HG03103 (cell line): ENCODE results near the gene TRO.

Experiments used
- ATAC-seq: cut with Tn5 transposase; IDR thresholded peaks from one replicate; pipeline ENCODE4 v1.9.1; 2021; ENCODE audit warnings: low read depth; ENCODE audit not compliant: unreplicated experiment

Gene TRO, protein sequence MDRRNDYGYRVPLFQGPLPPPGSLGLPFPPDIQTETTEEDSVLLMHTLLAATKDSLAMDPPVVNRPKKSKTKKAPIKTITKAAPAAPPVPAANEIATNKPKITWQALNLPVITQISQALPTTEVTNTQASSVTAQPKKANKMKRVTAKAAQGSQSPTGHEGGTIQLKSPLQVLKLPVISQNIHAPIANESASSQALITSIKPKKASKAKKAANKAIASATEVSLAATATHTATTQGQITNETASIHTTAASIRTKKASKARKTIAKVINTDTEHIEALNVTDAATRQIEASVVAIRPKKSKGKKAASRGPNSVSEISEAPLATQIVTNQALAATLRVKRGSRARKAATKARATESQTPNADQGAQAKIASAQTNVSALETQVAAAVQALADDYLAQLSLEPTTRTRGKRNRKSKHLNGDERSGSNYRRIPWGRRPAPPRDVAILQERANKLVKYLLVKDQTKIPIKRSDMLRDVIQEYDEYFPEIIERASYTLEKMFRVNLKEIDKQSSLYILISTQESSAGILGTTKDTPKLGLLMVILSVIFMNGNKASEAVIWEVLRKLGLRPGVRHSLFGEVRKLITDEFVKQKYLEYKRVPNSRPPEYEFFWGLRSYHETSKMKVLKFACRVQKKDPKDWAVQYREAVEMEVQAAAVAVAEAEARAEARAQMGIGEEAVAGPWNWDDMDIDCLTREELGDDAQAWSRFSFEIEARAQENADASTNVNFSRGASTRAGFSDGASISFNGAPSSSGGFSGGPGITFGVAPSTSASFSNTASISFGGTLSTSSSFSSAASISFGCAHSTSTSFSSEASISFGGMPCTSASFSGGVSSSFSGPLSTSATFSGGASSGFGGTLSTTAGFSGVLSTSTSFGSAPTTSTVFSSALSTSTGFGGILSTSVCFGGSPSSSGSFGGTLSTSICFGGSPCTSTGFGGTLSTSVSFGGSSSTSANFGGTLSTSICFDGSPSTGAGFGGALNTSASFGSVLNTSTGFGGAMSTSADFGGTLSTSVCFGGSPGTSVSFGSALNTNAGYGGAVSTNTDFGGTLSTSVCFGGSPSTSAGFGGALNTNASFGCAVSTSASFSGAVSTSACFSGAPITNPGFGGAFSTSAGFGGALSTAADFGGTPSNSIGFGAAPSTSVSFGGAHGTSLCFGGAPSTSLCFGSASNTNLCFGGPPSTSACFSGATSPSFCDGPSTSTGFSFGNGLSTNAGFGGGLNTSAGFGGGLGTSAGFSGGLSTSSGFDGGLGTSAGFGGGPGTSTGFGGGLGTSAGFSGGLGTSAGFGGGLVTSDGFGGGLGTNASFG (N-terminal part only)

DNA sequence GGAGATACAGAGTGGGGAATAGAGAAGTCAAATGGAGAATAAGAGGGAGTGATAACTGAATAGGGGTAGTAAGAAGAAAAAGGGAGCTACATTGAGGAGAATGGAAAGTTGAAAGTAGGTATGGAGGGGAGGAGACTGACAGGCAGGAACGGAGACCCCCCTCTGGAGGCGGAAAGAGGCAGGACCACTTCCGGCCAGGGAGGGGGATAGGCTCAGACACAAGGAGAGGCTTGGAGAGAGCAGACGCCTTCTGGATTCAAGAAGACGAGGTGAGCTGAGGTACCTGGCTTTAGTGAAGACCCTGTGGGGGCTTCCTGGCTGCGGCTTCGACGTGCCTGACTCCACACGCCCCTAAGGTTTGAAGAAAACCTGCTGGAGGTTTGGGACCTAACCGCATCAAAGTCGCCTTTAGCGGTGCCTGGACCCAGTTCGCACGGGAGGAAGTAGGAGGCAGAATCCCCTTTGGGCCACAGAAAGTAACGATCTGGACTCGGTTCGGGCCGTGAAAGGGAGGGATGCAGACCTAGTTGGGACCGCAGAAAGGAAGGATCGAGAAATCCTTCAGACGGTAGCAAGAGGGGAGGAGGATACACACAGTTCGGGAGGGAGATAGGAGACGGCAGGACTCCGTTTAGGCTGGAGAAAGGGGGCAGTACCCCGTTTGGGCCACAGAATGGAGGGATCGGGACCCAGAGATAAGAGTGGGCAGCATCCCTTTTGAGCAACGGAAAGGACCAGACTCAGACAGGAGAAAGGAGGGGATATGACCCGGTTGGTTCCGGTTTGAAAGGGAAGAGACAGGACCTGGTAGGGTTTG lies at the start of gene TRO:
TRO (plus strand) TSS at position 215 of the 817 bp plus-strand sequence. CDS start 1,423 bp downstream, outside the sequence.
- no peak for ATAC-seq

DNA sequence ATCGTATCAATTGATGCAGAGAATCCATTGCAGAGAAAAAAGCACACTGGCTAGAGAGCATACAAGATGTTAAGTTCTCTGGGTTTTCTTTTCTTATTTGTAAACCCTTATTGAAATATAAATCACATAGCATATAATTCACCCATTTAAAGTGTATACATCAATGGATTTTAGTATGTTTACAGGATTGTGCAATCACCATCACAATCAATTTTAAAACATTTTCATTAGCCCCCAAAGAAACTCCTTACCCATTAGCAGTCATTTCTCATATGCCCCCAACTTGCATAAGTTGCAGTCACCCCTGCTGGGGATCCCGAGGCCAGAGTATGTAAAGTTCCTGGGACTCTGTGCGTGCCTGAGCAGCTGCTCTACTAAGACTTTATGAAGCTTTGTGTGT lies 34.9 kb upstream of the TRO start:
- ATAC-seq, result no peak

DNA sequence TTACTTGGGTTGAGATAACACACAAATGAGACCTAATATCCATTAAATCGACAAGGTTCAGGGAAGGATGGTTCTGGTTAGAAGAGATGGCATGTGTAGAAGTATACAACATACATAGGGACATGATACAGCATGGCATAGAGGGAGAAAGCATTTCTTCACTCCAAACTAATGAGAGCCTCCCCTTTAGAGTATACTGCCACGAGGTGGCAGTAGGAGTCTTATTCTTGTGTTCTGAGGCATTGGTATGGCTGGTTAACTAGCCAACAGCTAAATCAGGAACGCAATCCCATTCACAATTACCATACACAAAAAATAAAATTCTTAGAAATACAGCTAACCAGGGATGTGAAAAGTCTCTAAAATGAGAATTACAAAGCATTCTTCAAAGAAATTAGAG lies 29.1 kb upstream of the TRO start:
- no peak for ATAC-seq

DNA sequence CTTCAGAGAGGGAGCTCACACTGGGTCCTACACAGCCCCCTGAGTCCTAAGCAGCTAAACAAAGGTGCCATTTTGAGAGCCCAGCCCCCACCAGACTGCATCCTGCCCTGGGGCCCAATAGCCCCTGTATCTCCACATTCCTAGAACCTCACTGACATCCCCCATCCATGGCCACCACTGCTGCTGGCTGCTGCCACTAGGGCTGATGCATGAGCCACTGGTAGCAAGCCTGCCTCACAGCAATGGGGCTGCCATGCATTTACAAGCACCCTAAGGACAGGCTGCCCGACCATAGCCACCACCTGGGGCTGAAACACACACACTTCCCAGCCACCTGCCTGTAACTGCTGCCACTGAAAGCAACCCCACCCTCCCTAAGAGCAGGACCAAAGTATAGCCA lies 26.5 kb upstream of the TRO start:
- ATAC-seq, result no peak

DNA sequence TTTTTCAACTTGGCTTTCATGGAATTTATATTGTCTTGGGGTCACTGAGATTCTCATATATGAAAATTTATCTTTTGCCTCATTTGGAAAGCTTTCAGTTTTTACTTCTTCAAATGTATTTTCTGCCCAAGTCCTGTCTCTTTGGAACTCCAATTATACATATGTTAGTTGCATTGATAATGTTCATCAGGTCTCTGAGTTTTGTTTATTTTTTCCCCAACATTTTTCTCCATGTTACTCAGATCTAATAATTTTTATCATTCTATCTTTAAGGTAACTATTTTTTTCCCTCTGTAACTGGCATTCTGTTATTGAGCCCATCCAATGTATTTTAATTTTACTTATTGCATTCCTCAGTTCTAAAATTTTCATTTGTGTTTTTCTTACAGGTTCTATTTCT lies 10.7 kb upstream of the TRO start:
- ATAC-seq, result no peak

DNA sequence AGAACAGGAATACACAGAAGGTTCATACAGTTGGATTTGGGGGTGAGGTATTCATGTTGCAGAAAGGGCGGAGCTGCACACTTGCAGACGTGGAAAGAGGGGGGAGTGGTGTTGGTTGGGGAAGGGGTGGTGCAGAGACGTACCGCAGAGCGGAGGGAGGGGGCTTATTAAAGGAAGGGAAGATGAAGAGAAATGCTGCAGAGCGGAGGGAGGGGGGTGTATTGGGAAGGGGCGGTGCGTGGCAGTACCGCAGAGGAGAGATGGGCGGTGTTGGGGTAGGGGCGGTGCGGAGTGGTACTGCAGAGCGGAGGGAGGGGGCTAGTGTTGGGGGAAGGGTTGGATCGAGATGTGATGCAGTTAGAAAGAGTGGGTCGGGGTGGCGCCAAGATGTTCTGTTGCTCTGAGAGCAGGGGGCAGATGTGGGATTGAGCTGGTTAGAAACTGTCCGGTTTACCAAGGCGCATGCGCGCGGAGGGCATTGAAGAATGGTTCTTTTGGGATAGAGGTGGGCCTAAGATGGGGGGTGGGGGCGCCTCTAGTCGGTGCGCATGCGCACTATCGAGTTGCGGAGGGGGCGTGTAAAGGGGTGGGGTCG lies 900 bp downstream of the TRO start:
- no peak for ATAC-seq

DNA sequence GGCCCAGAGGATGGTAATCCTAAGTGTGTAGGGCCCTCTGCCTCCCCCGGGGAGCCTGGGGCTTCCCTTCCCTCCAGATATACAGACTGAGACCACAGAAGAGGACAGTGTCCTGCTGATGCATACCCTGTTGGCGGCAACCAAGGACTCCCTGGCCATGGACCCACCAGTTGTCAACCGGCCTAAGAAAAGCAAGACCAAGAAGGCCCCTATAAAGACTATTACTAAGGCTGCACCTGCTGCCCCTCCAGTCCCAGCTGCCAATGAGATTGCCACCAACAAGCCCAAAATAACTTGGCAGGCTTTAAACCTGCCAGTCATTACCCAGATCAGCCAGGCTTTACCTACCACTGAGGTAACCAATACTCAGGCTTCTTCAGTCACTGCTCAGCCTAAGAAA lies 1.9 kb downstream of the TRO start:
- ATAC-seq, result no peak

DNA sequence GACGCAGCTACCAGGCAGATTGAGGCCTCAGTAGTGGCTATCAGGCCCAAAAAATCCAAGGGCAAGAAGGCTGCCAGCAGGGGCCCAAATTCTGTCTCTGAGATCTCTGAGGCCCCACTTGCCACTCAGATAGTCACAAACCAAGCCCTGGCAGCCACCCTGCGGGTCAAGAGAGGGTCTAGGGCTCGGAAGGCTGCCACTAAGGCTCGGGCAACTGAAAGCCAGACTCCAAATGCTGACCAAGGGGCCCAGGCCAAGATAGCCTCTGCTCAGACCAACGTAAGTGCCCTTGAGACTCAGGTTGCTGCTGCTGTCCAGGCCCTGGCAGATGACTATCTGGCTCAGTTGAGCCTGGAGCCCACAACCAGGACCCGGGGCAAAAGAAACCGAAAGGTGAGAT lies 2.8 kb downstream of the TRO start:
- no peak for ATAC-seq

DNA sequence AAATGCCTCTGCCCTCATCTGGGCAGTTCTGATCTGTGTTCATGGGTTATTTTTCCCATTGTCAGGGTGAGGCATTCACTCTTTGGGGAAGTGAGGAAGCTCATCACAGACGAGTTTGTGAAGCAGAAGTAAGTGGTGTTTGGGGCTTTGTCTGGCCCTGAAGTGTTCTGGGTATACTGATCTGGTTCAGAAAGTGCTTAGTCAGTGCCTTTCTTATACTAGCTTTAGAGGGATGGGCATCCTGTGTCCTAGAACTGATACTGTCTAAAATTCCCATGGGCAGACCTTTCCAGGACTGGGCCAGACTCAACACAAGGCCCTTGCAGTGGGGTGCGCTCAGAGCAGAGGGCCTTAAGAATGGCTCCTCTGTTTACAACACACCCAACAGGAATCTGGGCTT lies 6.4 kb downstream of the TRO start:
- ATAC-seq, result no peak

DNA sequence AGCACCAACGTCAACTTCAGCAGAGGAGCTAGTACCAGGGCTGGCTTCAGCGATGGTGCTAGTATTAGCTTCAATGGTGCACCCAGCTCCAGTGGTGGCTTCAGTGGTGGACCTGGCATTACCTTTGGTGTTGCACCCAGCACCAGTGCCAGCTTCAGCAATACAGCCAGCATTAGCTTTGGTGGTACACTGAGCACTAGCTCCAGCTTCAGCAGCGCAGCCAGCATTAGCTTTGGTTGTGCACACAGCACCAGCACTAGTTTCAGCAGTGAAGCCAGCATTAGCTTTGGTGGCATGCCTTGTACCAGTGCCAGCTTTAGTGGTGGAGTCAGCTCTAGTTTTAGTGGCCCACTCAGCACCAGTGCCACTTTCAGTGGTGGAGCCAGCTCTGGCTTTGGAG lies 8.3 kb downstream of the TRO start:
- ATAC-seq, result no peak

DNA sequence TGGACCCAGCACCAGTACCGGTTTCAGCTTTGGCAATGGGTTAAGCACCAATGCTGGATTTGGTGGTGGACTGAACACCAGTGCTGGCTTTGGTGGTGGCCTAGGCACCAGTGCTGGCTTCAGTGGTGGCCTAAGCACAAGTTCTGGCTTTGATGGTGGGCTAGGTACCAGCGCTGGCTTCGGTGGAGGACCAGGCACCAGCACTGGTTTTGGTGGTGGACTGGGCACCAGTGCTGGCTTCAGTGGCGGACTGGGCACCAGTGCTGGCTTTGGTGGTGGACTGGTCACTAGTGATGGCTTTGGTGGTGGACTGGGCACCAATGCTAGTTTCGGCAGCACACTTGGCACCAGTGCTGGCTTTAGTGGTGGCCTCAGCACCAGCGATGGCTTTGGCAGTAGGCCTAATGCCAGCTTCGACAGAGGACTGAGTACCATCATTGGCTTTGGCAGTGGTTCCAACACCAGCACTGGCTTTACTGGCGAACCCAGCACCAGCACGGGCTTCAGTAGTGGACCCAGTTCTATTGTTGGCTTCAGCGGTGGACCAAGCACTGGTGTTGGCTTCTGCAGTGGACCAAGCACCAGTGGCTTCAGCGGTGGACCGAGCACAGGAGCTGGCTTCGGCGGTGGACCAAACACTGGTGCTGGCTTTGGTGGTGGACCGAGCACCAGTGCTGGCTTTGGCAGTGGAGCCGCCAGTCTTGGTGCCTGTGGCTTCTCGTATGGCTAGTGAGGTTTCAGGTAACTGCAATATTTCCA lies 9.8 kb downstream of the TRO start:
- no peak for ATAC-seq

DNA sequence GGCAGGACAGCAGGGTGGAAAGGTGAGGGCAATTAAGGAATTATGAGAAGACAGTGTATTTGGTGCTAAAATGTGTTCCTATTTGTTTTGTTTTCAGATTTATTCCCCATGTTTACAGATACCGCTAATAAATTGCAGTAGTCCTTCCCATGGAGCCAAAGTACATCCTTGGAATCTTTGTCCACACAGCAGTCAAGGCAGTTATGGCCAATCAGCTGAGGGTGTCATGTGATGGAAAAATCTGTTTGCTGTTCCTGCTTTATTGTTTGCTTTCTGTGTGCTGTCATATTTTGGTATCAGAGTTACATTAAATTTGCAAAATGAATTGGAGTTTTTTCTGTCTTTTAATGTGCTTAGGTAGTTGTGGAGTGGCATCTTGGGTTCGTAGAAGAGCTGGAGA lies 10.5 kb downstream of the TRO start:
- no peak for ATAC-seq

DNA sequence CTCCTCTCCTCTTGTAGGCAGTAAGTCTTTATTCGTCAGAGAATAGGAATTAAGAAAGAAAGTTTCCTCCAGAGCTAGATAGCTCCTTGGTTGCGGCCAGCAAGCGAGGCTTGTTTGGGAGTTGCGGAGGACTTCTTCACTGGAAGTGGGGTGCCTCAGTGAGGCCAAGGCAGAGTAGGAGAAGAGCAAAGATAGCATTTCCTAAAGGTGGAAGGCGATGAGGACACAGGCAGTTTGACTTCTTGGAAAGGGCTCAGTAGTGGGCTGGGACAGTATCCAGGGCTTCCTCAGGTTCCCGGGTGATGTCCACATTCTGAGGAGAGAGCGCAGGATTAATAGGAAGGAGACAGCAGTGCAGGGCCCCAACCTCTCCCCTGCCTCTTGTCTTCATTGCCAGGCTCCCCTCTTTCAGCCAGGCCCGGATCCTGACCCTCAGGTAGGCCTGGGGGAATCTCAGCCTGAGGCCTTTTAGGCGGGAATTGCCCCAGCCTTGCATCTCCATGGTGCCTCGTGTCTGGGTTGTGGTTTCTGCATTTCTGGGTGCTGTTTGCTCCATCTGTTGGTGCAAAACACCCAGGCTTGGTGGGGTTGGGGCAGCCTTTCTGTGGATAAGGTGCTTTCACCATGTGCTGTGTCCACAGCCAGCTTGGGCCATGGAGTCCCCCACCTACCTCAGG lies 12.7 kb downstream of the TRO start:
- no peak for ATAC-seq

DNA sequence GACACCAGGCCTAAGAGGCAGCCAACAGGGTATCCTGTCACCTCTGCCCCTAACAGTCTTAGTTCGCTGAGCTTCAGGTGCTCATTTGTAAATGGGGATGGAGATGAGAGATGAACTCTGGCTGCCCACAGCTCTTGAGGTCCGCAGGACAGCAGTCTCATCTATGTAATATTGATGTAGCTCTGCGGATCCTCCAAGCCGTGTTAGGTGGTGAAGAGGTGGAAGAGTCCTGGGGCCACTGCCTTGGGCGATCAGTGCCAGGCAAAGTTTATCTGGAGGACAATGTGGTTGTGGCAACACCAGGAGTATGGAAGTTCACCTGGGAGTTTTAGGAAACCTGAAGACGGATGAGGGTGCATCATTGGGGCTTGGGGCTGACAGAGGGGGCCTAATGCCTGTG lies 13.4 kb downstream of the TRO start:
- no peak for ATAC-seq

DNA sequence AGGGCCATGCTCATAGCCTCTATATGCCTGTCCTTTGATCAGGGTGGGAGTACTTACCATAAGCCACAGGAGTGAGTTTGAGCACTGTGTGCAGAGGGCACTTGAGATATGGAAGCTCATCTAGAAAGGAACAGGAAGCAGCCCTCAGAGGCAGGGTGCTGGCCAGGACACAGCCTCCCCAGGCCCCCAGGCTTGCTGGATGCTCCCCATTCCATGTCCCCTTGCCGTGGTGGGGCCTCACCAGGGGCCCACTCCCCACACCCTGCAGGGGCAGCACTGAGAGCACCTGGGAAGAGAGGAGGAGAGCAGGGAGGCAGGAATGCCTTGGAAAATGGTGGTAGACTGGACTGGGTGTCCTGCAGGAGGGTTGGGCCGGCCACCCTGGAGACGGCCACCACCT lies 14.3 kb downstream of the TRO start:
- ATAC-seq, result no peak

DNA sequence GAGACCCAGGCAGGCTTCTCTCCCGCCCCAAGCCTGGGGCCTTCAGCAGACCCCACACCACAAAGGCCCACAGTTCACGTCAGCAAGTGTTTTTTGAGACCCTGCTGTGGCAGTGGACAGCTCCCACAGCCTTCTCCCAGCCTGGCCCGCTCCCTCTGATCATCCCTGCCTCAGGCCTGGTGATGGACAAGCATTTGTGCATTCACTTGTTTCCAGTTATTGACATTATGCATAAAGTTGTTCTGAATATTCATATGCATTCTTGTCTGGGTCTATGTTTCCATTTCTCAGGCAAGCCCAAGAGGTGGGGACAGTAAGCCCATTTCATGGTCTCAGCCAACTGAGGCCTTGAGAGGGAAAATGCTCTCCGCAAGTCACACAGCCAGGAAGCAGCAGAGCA lies 14.7 kb downstream of the TRO start:
- ATAC-seq, result no peak

DNA sequence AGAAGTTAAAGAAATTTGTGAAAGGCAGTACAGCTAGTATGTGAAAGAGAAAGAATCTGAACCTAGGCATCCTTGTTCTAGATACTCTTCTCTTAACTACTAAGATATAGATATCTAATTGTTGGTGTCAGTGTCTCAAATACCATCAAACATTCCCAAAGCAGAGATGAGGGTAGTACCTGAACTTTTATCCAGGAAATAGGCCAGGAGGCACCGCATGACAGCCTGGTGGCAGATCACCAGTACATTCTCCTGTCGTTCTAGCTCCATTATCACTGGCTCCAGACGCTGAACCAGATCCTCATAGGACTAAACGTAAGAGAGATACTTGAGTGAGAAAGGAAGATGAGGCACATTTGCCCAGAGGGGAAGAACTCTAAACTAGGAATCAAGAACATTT lies 16.8 kb downstream of the TRO start:
- no peak for ATAC-seq

DNA sequence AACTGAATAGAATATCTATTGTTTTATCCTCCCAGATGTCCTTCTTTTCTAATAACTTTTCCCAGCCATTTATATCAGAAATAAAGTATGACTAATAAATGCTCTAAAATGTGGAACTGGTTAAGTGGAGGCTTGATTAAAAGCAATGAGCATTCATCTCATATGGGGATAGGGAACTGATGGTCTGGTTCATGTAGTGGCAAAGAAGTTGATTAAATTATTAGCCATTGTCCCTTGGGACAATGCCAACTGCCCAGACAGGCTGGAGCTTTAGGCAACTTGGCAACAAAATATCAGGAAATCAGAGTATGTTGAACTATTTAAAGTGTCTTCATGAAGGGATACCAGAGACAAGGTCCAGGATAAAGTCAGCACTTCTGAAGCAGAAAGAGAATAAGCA lies 24.2 kb downstream of the TRO start:
- ATAC-seq, result no peak

DNA sequence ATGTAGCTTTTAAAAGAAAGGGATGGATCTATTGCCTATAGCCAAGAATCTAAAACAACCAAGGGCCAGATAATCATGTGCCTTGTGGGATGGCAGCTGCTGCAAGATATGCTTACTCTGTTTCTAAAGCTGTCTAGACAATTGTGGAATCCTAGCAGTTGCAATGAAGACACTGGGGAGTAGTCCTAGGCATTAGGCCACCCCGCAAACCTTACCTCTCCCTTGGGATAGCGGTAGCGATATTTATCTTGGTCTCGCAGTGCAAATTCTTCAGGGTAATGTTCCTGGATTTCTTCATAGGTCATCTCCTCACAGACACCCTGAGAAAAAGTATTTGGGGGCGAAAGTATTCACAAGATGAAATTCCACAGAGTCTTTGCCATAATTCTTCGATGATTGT lies 24.6 kb downstream of the TRO start:
- no peak for ATAC-seq
